ENCODE results near the gene SLC2A13.

DNA sequence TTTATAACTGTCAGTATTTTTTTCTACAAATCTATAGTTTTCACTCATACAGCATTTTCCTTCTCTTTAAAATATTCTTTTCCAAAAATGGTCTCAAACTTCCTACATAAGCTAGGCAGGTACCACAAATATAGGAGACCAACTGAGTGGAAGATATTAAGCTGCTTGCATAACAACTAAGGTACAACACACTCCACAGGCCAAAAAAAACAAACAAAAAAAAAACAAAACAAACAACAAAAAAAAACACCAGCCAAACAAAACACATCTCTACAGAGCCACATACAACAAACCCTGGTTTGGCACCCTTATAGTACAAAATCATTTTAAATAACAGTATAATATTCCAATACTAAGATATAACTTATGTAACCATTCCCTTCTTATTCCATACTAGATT, 50.1 kb downstream of the SLC2A13 start:
- TF ChIP-seq, protein P1, sequence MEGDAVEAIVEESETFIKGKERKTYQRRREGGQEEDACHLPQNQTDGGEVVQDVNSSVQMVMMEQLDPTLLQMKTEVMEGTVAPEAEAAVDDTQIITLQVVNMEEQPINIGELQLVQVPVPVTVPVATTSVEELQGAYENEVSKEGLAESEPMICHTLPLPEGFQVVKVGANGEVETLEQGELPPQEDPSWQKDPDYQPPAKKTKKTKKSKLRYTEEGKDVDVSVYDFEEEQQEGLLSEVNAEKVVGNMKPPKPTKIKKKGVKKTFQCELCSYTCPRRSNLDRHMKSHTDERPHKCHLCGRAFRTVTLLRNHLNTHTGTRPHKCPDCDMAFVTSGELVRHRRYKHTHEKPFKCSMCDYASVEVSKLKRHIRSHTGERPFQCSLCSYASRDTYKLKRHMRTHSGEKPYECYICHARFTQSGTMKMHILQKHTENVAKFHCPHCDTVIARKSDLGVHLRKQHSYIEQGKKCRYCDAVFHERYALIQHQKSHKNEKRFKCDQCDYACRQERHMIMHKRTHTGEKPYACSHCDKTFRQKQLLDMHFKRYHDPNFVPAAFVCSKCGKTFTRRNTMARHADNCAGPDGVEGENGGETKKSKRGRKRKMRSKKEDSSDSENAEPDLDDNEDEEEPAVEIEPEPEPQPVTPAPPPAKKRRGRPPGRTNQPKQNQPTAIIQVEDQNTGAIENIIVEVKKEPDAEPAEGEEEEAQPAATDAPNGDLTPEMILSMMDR (IDR thresholded peaks at IDR 0.05): no peak
- no peak for TF ChIP-seq POLR2A (IDR thresholded peaks at IDR 0.05)

All from body of pancreas (tissue), 4 donors.